Pulmonary artery endothelial cell (primary cell): ENCODE measurements around the gene CAPN11. TPM values are rescaled to one million over a fixed set of nuclear protein-coding genes. Genes with fewer than 3 reads are reported as not detected.

Experiments
- DNase-seq: peaks from one replicate; pipeline ENCODE4 v3.0.0-alpha.2; 2011; ENCODE audit warnings: low read depth, low spot score
- total RNA-seq: library from RNA; depleted of rRNA; stranded (reverse); fragments of >200 nt; gene quantifications from 2 replicates; pipeline ENCODE4 v1.2.3, GENCODE V29; 2014

Gene CAPN11
- total RNA-seq, 1 donor from 2014 or later: 2.7 TPM

GRCh38 chr6:44207966-44208365 is 49.3 kb downstream of the CAPN11 start:
- DNase-seq: no peak

GRCh38 chr6:44211284-44211683 is 52.7 kb downstream of the CAPN11 start:
- no peak for DNase-seq

- DNase-seq: no peak
Measured at GRCh38 chr6:44214307-44214706, 55.7 kb downstream of the CAPN11 start.

- no peak for DNase-seq
Measured at GRCh38 chr6:44216677-44217331, 58.2 kb downstream of the CAPN11 start, which contains the start of gene MYMX. Gene MYMX, plus strand, starts transcription at chr6:44216926. Its CDS starts 546 bp downstream, at chr6:44217472.

GRCh38 chr6:44217332-44218143 is 58.9 kb downstream of the CAPN11 start:
- no peak for DNase-seq

- peak; percentile 66 for DNase-seq
Measured at GRCh38 chr6:44219053-44219814, 60.6 kb downstream of the CAPN11 start.

- no peak for DNase-seq
Measured at GRCh38 chr6:44219815-44220784, 61.5 kb downstream of the CAPN11 start.

- no peak for DNase-seq
Measured at GRCh38 chr6:44220913-44221290, 62.3 kb downstream of the CAPN11 start.

GRCh38 chr6:44221291-44221960 is 62.8 kb downstream of the CAPN11 start:
- peak; percentile 81 for DNase-seq

- DNase-seq: no peak
Measured at GRCh38 chr6:44221961-44222335, 63.3 kb downstream of the CAPN11 start.

GRCh38 chr6:44222486-44223318 is 64.1 kb downstream of the CAPN11 start:
- DNase-seq: no peak

- DNase-seq: no peak
Measured at GRCh38 chr6:44223319-44224028, 64.9 kb downstream of the CAPN11 start, which contains the start of gene SLC29A1. Gene SLC29A1, plus strand, starts transcription at chr6:44223595. Its CDS starts 3,719 bp downstream, at chr6:44227314.

GRCh38 chr6:44224029-44224964 is 65.7 kb downstream of the CAPN11 start:
- no peak for DNase-seq

- no peak for DNase-seq
Measured at GRCh38 chr6:44224965-44225305, 66.3 kb downstream of the CAPN11 start.

- DNase-seq: no peak
Measured at GRCh38 chr6:44225579-44226325, 67.1 kb downstream of the CAPN11 start.

- no peak for DNase-seq
Measured at GRCh38 chr6:44226368-44227147, 67.9 kb downstream of the CAPN11 start.
